ENCODE data around the gene KMT2C. TPM values are rescaled to one million over a fixed set of nuclear protein-coding genes. Genes with fewer than 3 reads are reported as not detected.

KMT2C gene
- total and polyA plus RNA-seq, 2 of the 8 experiments (the other 6 are each of a cell fraction or from before 2014, with no cell fraction given): 9.1 to 40.8 TPM

DNA sequence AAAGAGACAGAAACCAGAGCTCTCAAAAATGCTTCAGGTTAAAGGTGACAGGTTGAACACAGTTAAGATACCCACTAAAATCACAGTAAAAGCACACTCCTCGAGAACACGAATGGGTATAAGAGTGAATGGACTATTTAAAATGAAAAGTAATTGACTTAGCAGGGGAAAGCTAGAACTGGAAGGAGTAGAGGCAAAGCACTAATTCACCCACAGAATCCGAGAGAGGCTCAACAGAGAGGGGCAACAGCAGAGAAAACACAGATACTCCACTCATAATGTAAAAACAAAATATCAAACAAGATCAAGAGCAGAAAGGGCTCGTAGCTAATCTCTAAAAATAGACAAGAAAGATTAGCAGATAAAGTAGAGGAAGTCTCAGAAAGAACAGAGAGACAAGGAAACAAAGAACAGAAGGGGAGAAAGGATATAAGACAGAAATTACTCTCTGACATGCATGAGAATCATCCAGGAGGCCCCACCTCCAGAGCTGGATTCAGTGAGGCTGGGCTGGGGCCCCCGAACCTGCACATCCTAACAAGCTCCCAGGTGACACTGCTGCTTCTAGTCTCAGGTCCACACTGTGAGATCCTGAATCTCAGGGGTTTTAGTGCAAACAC lies 292.7 kb downstream of the KMT2C start:
- CTCF ChIA-PET (ENCODE audit: partially characterized antibody): interaction anchor here (0.6 to 1.7 kb wide), 5 partner anchors 16 to 564 kb away, joined by 3 to 6 read pairs (median 5); no protein-coding TSS in a partner anchor
- peaks cover 0 to 4% of the 10 kb centered on the region in 2 experiments for H4K20me1 ChIP-seq (replicated peaks in 1 of 2; ENCODE audit: control insufficient read depth in 1 of 2, insufficient read depth in 2 of 2, low read length in 2 of 2)
- no peak overlapping the region for H2BK20ac ChIP-seq (ENCODE audit: low read length)
- H2BK12ac ChIP-seq (ENCODE audit: low read depth, low read length): no peak overlapping the region
- no peak overlapping the region for H3K4me3 ChIP-seq (ENCODE audit: extremely low read depth in 1 of 4, insufficient read depth in 2 of 4, low read depth in 3 of 4, low read length in 4 of 4)
- H2AFZ ChIP-seq (ENCODE audit: low read length): no peak overlapping the region
- WGBS, 2 experiments (ENCODE audit: extremely low coverage in 1 of 2, insufficient coverage in 1 of 2, insufficient read length in 1 of 2, insufficient replicate concordance in 2 of 2, low coverage in 1 of 2, low lambda C conversion rate in 2 of 2, missing lambda C conversion rate in 1 of 2): 95% methylated on average over 5 of the region's 5 CpGs; no CpG with 5 or more reads in 1 of the 2 experiments
- H3K9ac ChIP-seq (replicated peaks in 1 of 4; ENCODE audit: extremely low read depth in 1 of 4, low read depth in 3 of 4, low read length in 3 of 4): no peak overlapping the region
- H3K27me3 ChIP-seq (replicated peaks in 1 of 4; ENCODE audit: control insufficient read depth in 3 of 4, extremely low read depth in 1 of 4, insufficient read depth in 3 of 4, low read length in 3 of 4): no peaks in the 10 kb centered on the region
- no peaks in the 10 kb centered on the region for H3K79me2 ChIP-seq (ENCODE audit: control insufficient read depth in 1 of 2, insufficient read depth in 2 of 2, low read length in 2 of 2)
- H3K4me1 ChIP-seq (replicated peaks in 1 of 4; ENCODE audit: control insufficient read depth in 3 of 4, insufficient read depth in 4 of 4, low read length in 3 of 4): no peaks in the 10 kb centered on the region
- no peak overlapping the region for H3K4ac ChIP-seq (replicated peaks; ENCODE audit: insufficient read length, low read depth, low read length)
- no peak overlapping the region for H3K23ac ChIP-seq (ENCODE audit: insufficient read length)
- H3K23me2 ChIP-seq (ENCODE audit: low read depth, low read length): no peaks in the 10 kb centered on the region
- H3K18ac ChIP-seq (ENCODE audit: extremely low read depth, low read length): no peak overlapping the region
- H3K9me3 ChIP-seq (ENCODE audit: insufficient read depth in 2 of 2, low read depth in 1 of 2, low read length in 1 of 2): no peaks in the 10 kb centered on the region
- H2BK15ac ChIP-seq (ENCODE audit: low read length): no peak overlapping the region
- H2AK5ac ChIP-seq (ENCODE audit: low read depth, low read length): no peak overlapping the region
- no peak for FAIRE-seq
- POLR2A ChIA-PET (ENCODE audit: partially characterized antibody): no interaction called here
- H3K79me1 ChIP-seq (ENCODE audit: low read depth, low read length): no peaks in the 10 kb centered on the region; the same call in 1 of the 2 replicates
- H3K4me2 ChIP-seq (ENCODE audit: insufficient read depth in 1 of 2, low read depth in 2 of 2, low read length in 2 of 2): no peak overlapping the region
- no peak overlapping the region for H2BK5ac ChIP-seq (ENCODE audit: low read depth, low read length)
- no peak overlapping the region for H3K27ac ChIP-seq (ENCODE audit: low read depth, low read length)
- no peak overlapping the region for H2BK120ac ChIP-seq (replicated peaks; ENCODE audit: low read depth, low read length)
- no peak for DNase-seq (ENCODE audit: low read depth in 1 of 2, low spot score in 2 of 2)
- H3K14ac ChIP-seq (ENCODE audit: insufficient read length): no peak overlapping the region
- no peak overlapping the region for H3K56ac ChIP-seq (replicated peaks; ENCODE audit: insufficient read length, low read depth, low read length)
- no peak overlapping the region for H4K91ac ChIP-seq (replicated peaks; ENCODE audit: insufficient read length, low read length)
- peaks cover 6 to 49% (median 43%) of the 10 kb centered on the region in 4 experiments; a peak in 7 of 8 replicates for H3K36me3 ChIP-seq (ENCODE audit: control insufficient read depth in 2 of 4, insufficient read depth in 4 of 4, low read length in 3 of 4)
- no peak overlapping the region for H4K8ac ChIP-seq (ENCODE audit: extremely low read depth, insufficient read depth, low read length)
- H4K5ac ChIP-seq (ENCODE audit: insufficient read length, low read depth, low read length): no peak overlapping the region
- no peak for TF ChIP-seq BACH1 (IDR thresholded peaks at IDR 0.05; ENCODE audit: low read length)
- TF ChIP-seq TAF1 (IDR thresholded peaks at IDR 0.05; ENCODE audit: low read depth, low read length): no peak
- no peak for TF ChIP-seq NRF1 (IDR thresholded peaks at IDR 0.05; ENCODE audit: low read depth, low read length)
- TF ChIP-seq CTBP2 (IDR thresholded peaks at IDR 0.05; ENCODE audit: borderline replicate concordance, insufficient read depth, insufficient read length, low read length): no peak
- TF ChIP-seq JUND (IDR thresholded peaks at IDR 0.05; ENCODE audit: low read length): no peak
- no peak for TF ChIP-seq SRF (IDR thresholded peaks at IDR 0.05; ENCODE audit: low read depth, low read length)
- TF ChIP-seq SIRT6 (IDR thresholded peaks at IDR 0.05; ENCODE audit: low read length): no peak
- TF ChIP-seq BCL11A (IDR thresholded peaks at IDR 0.05; ENCODE audit: low read depth in 2 of 2, low read length in 2 of 2): no peak
- TF ChIP-seq, protein P1, sequence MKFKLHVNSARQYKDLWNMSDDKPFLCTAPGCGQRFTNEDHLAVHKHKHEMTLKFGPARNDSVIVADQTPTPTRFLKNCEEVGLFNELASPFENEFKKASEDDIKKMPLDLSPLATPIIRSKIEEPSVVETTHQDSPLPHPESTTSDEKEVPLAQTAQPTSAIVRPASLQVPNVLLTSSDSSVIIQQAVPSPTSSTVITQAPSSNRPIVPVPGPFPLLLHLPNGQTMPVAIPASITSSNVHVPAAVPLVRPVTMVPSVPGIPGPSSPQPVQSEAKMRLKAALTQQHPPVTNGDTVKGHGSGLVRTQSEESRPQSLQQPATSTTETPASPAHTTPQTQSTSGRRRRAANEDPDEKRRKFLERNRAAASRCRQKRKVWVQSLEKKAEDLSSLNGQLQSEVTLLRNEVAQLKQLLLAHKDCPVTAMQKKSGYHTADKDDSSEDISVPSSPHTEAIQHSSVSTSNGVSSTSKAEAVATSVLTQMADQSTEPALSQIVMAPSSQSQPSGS (IDR thresholded peaks at IDR 0.05; ENCODE audit: low read length): no peak
- TF ChIP-seq PHF8 (conservative IDR thresholded peaks at IDR 0.05; ENCODE audit: low read depth, low read length): no peak
- TF ChIP-seq EZH2 (IDR thresholded peaks at IDR 0.05; ENCODE audit: low read depth, low read length, severe bottlenecking): no peak
- TF ChIP-seq SP4 (IDR thresholded peaks at IDR 0.05; ENCODE audit: low read length): no peak

Data from H1 (cell line).